ENCODE data around the gene PLOD3.

PLOD3 gene

DNA sequence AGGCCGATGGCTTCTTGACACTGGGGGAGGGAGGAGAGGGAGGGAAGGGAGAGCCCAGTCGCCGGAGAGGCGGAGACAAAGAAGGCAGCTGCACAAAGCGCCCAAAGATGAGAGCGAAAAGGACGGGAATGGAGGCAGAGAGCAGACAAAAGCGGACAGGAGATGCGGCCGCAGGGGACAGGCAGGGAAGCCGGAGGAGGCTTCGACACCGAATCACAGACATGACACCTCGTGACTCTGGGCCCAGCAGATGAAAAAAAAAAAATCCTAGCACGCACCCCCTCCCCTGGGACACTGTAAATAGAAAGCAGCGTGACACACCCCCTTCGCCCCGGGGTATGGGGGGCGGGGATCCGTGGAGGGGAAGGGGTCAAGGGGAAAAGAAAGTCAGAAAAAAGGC is 38.3 kb downstream of the PLOD3 start:
- DNase-seq (ENCODE audit: low spot score): no peak

DNA sequence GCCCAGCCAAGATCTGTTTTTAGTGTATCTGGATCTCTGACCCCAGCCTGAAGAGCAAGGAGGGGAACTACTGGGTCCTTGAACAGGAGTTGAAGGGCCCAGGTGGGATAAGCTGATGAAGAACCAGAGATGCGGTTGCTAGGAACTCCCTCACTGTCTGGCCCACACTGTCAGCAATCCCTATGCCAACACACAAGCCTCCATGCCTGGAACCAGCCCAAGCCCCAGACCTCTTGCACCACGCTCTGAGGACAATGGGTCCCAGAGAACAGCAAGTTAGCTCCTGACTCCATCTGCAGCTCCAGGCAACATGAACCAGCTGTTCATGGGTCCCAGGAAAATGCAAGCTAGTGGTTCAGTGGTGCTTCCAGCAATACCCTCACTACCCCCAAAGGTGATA is 39.7 kb downstream of the PLOD3 start:
- no peak for DNase-seq (ENCODE audit: low spot score)

DNA sequence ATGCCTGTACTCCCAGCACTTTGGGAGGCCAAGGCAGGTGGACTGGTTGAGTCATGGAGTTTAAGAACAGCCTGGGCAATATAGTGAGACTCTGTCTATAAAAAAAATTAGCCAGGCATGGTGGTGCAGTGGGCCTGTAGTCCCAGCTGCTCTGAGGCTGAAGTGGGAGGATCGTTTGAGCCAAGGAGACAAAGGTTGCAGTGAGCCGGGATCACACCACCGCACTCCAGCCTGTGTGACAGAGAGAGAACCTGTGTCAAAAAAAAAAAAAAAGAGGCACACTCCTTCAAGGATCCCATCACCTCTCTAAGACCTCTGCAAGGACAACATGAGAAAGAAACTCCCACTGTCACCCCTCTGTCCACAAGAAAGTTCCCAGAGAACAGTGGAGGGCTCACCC is 41.7 kb downstream of the PLOD3 start:
- DNase-seq (ENCODE audit: low spot score): no peak

DNA sequence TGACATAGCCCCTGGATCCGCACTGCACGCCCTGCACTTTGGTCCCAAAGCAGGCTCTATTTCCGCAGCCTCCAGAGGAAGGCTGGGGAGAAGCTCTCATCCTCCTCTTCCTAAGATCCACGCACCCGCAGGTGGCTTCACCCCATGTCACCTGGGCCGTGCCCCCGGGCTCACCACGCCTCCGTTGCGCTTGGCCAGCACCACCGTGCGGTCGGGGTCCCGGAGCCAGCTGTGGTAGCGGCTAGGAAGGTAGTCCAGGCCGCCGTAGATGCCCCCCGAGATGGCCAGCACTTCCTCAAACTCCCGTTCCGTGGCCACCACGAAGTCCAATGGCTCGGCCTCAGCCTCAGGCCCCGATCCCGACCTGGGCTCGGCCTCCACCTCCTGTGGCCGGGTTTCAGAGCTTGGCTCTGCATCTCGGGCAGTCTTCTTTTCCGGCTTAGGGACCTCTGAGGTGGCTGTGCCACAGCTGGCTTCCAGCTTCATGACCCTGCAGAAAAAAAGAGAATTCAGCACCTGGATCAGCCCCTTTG is 43.0 kb downstream of the PLOD3 start:
- DNase-seq (ENCODE audit: low spot score): no peak

DNA sequence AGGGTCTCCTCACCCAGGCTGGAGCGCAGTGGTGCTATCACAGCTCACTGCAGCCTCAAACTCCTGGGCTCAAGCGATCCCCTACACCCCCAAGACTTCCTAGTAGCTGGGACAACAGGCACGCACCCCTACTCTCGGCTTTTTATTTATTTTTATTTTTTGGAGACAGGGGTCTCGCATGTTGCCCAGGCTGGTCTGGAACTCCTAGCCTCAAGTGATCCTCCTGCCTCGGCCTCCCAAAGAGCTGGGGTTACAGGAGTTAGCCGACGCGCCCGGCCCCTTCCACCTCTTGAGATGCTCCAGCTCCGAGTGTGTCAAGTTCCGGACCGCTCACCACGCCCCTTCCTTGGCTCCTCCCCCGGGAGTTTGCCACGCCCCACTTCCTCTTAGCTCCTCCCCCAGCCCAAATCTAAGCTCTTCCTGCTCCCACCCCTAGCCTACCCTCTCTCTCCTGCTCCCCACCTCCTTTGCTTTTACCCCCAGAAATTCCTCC is 43.6 kb downstream of the PLOD3 start:
- peak; percentile 66 for DNase-seq (ENCODE audit: low spot score)

DNA sequence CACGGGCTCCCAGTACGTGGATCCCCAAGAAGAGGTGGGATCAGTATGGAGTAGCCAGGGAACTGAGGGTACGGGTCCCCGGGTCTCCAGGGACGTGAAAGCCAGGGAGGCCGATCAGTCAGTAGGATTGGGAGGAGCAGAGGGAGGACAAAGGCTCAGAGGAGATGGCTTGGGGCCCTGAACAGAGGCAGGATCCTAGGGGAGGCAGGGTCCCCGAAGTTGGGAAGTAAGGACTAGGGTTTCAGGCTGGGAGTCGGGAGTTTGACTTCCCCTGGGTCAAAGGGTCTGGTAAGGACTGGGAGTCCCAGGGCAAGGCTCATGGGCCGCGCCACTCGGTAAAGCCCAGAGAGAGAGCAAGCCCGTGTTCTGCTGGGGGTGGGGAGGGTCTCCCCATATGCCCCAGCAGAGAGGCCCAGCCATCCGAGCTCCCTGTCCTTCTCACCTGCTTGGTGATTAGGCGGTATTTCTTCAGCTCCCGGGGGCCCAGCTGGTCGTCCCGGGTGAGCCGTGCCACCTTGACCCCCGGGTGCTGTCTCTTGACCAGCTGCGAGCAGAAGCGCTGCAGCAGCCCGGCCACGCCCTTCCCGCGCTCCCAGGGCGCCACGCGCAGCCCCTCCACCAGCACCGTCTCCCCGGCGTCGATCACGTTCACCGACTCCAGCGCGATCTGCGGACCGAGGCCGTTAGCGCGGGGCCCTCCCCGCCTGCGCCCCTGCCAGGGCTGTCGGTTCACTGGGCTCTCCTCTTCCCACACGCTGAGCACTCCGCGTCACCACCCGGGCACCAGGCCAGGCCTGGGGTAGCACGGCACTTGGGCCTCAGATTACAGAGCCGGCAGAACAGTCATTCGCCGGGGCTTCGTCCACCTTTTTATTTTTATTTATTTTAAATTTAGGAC is 44.3 kb downstream of the PLOD3 start:
- DNase-seq (ENCODE audit: low spot score): peak; percentile 90

DNA sequence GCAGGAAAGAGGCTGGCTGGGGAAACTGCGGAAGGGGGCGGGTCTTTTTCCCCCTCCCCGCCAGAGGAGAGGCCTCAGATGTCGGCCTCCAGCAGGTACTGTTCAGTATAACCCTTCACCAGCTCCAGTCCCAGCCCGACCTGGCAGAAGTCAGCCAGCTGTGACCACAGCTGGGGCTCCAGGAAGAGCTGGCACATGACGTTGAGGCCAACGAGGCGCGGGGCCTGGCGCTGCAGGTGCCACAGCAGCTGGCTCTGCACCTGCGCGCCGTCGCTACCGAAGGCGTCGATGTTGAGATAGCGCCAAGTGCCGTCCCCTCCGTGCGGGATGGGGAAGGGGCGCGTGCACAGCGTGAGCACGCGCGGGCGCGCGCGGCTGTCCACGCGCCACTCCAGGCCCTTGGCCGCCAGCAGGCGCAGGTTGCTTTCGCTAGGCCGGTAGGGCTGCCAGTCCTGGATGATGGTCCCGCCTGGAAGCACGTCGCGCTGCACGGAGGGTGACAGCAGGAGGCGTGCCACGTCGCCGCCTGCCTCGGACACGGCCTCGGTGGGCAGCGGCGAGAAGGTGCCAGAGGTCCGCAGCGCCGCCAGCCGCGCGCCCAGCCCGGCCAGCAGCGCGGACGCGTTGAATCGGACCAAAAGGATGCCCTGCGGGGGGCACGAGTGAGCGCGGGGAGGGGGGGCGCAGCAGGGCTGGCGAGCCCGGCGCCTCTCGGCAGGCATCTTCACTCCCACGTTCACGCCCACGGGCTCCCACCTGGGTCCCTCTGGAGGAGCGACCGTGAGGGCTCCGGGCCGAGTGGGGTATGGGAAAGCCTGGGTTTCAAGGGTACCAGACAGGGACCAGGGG is 45.2 kb downstream of the PLOD3 start:
- DNase-seq (ENCODE audit: low spot score): no peak

DNA sequence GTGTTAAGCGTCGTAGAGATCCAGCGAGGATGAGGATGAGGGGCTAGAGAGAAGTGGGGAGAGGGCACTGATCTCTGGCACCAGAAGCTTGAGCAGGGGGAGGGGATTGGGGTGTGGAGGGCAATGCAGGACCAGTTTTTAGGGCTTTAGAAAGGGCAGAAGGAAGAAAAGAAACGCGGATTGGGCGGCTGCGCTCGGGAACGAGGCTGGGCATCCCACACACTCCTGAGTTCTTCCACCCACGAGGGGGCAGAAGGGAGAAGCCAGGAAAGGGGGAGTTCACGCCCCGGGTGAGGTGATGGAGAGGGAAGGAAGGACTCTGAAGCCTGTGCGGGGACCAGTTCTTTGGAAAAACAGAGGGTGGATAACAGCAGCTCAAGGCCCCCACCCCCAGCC is 45.9 kb downstream of the PLOD3 start:
- DNase-seq (ENCODE audit: low spot score): no peak

DNA sequence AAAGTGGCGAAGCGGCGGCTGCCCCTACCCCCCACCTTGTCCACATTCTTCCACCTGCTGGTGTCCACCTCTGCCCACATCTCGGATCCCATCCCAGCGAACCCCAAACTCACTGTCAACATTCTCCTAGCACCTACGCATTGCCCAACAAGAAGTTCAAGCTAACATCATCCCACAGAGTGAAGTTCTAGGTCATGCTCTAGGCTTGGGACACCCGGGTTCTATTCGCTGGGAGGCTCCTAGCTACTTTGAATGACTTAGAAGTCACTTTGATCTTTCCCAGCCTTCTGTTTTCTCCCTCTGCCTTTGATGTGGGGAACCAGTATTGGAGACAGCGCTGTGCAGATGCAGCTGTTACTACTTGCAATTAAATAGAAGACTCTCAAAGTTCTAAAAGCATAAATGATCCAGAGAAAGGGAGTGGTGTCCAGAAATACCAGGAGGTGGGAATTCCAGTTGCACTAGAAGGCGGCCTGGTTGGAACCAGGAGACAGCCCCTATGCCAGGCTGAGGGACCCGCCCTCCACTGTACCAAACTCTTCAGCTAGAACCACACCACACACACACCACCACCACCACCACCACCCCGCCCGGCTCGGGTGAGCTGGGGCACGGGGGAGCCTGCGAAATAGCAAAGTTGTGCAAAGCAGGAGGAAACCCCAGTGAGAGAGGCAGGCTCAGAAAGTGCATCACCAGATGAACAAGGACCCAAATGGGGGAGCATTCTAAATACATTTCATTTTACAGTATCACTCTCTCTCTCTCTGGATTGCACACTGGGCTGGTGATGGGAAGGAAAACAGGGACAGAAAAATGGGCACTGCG is 46.6 kb downstream of the PLOD3 start:
- DNase-seq (ENCODE audit: low spot score): no peak

DNA sequence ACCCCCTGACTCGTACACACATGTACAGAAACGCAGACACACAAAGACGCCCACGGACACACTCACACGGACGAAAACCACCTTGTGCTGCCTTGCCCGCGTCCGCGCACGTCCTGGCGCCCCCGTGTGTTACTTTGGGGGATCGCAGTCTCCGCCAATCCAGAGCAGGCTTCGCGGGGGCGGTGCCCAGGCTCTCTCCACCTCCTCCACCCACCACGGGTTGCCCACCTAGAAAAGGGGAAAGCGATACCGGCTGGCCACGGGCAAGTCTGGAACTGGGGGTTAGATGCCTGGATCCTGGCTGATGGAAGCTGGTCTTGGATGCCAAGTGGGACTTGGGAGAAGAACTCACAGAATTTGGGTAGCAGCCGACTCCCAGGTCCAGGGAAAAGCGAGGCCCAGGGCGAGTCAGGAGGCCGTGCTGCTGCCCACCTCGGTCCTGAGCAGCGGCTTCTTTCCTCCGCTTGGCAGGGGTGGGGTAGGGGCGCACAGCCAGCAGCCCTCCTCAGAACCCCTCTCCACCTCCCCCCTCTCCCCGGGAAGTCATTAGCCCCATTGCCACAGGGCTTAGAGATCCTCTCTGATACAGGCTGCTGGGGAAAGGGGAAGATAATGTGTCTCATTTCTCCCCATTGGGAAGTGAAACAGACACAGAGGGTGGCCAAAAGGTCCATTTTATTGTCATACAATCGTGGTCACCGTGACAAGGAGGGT is 47.4 kb downstream of the PLOD3 start:
- DNase-seq (ENCODE audit: low spot score): peak; percentile 64

DNA sequence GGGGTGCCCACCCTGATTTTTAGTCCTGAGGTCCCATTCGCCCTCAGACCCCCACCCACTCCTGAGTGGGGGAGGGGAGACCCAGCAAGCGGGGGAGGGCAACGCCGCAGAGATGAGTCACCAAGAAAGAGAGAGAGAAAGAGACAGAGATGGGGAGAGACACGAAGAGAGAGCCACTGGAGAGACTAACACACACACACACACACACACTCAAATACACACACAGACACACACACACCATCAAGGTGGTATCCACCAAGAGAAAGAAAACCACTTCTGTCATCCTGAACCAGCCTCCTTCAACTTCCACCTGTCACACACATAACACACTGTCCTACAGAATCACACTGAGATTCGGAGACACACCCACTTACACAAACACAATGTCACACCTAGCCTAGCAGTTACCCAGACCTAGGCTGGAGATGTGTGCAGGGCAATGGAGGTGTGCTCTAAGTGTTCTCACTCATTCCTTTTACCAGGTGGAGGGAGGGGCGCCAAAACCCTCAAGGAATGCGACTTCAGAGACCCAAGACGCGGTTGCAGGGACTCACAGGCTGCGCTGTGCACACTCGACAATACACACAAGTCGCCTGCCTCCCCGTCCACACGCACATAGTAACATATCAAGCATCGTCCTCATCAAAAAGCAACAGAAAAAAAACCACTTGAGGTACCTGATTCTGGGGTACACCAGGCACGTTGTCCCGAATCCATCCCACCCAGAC is 48.1 kb downstream of the PLOD3 start:
- DNase-seq (ENCODE audit: low spot score): no peak

DNA sequence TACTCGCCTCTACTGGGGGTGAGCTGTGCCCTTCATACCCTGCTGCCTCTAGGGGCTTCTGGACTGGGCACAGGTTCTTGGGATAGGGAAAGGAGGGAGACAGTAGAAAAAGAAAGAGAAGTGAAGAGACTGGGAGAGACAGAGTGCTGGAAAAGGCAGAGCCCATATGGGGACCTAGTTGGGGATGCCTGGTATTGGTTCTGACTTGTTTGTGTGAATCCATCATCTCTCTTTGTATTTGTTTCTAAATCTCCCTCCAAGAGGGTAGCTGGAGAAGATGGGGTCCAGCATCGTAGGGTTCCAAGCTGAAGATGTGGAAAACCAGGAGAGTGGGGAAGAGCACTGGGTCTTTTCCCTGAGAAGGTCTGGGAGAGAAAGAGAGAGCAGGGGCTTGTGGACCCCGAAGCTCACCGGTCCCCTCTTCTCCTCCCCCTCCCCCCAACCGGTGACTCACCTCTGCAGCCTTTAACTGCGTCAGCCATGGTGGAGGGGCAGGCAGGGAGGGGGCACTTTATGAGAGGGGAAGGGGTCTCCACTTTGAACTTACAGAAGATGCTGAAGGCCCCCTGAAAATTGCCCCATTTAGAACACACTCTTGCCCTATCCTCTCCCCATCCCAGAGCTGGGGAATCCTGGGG is 48.9 kb downstream of the PLOD3 start:
- no peak for DNase-seq (ENCODE audit: low spot score)

DNA sequence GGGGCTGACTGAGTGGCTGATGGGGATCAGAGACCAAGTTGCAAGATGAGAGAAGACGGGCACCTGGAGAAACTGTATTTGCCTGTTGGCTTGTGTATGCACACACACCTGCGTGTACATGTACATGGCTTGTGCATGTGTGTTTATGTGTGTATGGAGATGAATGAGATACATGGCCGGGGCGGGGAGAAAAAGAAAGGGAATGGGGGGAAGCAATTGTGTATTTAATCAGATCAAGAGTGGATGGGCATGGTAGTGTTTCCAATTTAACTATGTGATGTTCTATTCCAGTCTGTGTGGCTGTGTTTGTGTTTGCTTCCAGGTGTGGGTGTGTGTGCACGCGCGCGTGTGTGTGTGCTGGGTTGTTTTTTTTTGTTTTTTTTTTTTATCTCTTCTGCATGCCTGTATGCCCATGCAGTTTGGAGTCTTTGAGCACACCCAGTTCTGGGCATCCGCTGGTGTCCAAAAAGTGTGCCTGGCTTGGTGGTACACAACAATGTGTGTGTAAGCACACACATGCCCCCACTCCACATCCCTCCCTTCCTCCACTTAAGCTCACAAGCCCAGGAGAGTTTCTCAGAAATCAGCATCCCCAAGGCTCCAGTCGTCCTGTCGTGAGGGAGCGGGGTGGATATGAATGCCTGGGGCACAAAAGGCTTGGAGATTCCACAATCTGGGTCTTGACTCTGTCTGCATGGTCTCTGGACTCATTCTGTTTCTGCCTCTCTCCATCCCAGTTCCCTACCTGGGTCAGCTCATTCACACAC is 49.6 kb downstream of the PLOD3 start:
- DNase-seq (ENCODE audit: low spot score): no peak

DNA sequence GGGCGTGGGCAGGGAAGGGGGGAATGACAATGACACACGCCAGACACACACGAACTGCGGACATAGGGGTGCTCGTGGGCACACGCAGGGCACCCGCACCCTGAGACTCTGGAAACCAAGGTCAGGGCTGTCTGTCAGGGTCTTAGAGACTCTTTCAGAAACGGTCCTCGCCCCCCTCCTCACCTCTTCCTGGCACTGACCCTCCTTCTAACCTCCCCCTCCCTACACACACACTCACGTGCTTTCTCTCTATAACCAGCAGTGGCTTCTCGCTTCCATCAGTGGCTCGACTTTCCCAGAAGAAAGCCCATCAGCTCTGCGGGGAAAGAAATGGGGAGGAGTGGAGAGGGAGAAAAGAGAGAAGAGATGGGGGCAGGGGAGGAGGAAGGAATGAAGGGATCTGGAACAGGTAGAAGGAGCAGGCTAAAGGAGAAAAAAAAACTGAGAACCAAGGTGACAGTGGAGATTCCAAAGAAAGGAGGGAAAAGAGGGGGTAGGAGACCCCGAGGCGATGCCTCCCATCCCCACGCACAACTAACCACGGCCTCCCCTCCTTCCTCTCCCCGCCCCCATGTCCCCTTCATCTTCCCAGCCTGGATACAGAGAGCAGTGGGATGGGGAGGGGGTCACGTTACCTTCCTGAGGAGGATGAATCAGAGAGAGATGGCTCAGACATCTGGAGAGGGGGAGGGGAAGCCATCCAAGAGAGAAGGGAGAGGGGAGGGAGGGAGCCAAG is 50.3 kb downstream of the PLOD3 start:
- no peak for DNase-seq (ENCODE audit: low spot score)

DNA sequence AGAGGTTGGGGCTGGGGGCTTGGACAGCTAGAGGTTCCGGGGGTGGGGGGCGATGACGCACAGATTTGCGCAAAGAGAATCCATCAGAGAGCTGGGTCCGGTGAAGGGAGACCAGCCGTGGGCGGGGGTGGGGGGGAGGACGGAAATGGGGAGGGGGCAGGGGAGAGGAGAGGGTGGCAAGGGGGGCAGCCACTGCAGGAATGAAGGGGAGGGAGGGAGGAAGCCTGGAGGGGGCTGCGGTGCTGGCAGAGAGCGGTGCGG is 50.8 kb downstream of the PLOD3 start:
- DNase-seq (ENCODE audit: low spot score): no peak

DNA sequence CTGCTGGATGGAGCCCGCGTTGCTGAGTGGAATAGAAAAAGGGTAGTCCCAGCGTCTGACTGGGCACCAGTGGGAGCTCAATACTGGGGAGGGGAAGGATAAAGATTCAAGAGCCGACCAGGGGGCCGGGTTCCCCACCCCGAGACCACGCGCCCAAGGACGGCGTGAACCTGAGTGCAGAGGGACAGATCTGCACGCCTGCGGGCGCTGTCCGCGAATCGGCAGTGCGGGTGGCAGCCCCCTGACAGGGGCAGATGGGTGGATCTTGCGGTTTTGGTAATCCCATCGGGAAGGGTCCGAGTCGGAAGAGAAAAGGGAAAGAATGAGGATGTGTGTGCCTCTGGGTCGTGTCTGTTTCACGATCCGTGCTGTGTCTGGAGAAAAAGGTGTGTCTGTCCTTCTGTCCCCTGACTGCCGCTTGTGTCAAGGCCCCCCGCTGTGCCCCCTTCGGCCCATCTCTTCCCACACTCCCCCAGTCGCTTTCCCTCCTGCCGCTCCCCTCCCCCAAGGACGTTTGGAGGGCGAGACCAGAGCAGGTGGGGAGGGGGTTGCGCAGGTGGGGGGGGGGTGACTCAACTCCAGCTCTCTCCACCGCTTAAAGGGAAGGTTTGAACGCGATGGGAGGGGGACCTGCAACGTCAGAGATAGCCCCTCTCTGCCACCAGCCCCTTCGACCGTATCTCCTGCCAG is 51.3 kb downstream of the PLOD3 start:
- no peak for DNase-seq (ENCODE audit: low spot score)

DNA sequence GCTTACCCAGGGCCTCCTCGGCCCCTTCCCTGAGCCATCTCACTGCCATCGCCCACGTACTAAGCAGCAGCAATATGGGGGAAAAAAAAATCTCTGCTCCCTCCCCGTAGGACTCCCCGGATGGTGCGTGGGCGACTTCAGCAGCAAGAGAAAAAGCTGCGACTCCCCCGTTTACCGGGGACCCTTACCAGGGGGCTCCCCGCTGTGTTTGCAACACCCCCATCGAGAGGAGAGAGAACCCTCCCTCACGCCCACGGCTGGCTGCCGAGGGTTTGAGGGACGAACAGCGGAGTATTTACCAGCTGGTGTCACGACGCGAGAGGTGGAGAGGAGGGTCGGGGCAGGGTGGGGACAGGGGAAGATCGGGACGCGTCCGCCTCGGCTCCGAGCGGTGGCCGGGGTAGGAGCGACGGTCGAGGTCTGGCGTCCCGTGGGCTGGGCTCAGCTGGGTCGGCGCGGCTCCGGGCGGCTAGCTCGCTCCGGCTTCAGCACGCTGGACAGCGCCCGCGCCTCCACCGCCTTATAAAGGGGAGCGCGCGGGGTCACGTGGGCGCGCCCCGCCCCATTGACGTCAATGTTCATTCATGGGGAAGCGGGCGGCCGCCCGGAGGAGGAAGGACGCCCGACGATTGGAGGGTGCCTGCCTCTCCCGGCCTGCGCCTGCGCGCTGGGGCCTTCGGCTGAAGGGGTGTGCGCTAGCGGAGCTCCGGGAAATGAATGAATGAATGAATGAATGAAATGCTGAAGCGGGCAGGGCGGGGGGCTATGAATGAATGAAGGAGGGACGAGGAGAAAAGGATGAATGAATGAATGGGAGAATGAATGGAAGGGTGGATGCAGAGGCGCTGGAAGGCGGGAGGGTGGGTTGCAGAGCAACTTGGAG is 52.1 kb downstream of the PLOD3 start, which contains the start of gene VGF:
VGF (minus strand) TSS at position 495 of the 883 bp plus-strand sequence. CDS start 726 bp downstream, outside the sequence.
- peak; percentile 97 for DNase-seq (ENCODE audit: low spot score)
